CD14-positive monocyte (primary cell): ENCODE measurements around the gene ZNF341. TPM values are rescaled to one million over a fixed set of nuclear protein-coding genes. Genes with fewer than 3 reads are reported as not detected.
A peak's percentile ranks its signal among the peaks of the same experiment; 100 is the strongest.

Experiments used
- DNase-seq, 3 donors: peaks; one replicate each; pipeline ENCODE4 v3.0.0-alpha.2; 2011 to 2022
- H2AFZ ChIP-seq: 2 replicates; pipeline ENCODE4 v1.6.0; 2012; ENCODE audit warnings: mild to moderate bottlenecking, low read depth, low read length, inconsistent platforms; ENCODE audit not compliant: insufficient read depth, poor library complexity, severe bottlenecking
- H3K27ac ChIP-seq, 2 donors: 1 replicate in 1 of 2; 2 replicates in 1 of 2; pipeline ENCODE4 v1.5.1; 2012 to 2013; ENCODE audit warnings: low read length in 2 of 2, control low read depth in 1 of 2, inconsistent platforms in 1 of 2, low read depth in 1 of 2, mild to moderate bottlenecking in 1 of 2
- H3K27me3 ChIP-seq, 2 donors: one replicate each; pipeline versions ENCODE4 v1.6.0 to v1.6.1; 2011 to 2013; ENCODE audit warnings: low read length in 2 of 2; ENCODE audit not compliant: control insufficient read depth in 2 of 2, insufficient read depth in 2 of 2
- H3K36me3 ChIP-seq, 2 donors: replicated peaks in 1 of 2; 1 replicate in 1 of 2; 2 replicates in 1 of 2; pipeline versions ENCODE4 v1.5.1 to v1.6.1; 2012 to 2013; ENCODE audit warnings: low read length in 2 of 2, control low read depth in 1 of 2, inconsistent platforms in 1 of 2, mild to moderate bottlenecking in 1 of 2; ENCODE audit not compliant: insufficient read depth in 2 of 2, control insufficient read depth in 1 of 2
- H3K4me1 ChIP-seq, 2 donors: 1 replicate in 1 of 2; 2 replicates in 1 of 2; pipeline versions ENCODE4 v1.5.1 to v1.6.1; 2012 to 2013; ENCODE audit warnings: low read length in 2 of 2, control low read depth in 1 of 2, inconsistent platforms in 1 of 2, mild to moderate bottlenecking in 1 of 2, moderate library complexity in 1 of 2; ENCODE audit not compliant: insufficient read depth in 2 of 2, control insufficient read depth in 1 of 2
- H3K4me2 ChIP-seq: replicated peaks from 2 replicates; pipeline ENCODE3; 2012; ENCODE audit warnings: low read length, moderate library complexity, mild to moderate bottlenecking; ENCODE audit not compliant: poor library complexity, severe bottlenecking; ENCODE audit errors: extremely low read depth
- H3K4me3 ChIP-seq, 3 experiments: fragments of 200-600 bp in 1 of 3; sonication (generic) in 1 of 3; replicated peaks in 1 of 3; 1 replicate in 2 of 3; 2 replicates in 1 of 3; pipeline ENCODE4 v1.5.1; 2011 to 2013; ENCODE audit warnings: low read length in 3 of 3, mild to moderate bottlenecking in 3 of 3, control low read depth in 2 of 3, low read depth in 2 of 3, inconsistent platforms in 1 of 3, moderate library complexity in 1 of 3
- H3K79me2 ChIP-seq: 2 replicates; pipeline ENCODE4 v1.6.0; 2012; ENCODE audit warnings: mild to moderate bottlenecking, control low read depth, inconsistent platforms, low read length, moderate library complexity; ENCODE audit not compliant: insufficient read depth
- H3K9ac ChIP-seq: 2 replicates; pipeline ENCODE4 v1.6.0; 2017; ENCODE audit warnings: low read length, mild to moderate bottlenecking; ENCODE audit not compliant: insufficient read depth, poor library complexity, severe bottlenecking
- H3K9me3 ChIP-seq, 2 donors: replicated peaks in 1 of 2; 1 replicate in 1 of 2; 2 replicates in 1 of 2; pipeline versions ENCODE4 v1.5.1 to v1.6.1; 2012 to 2013; ENCODE audit warnings: low read length in 2 of 2, control low read depth in 1 of 2; ENCODE audit not compliant: control insufficient read depth in 1 of 2, insufficient read depth in 1 of 2
- H4K20me1 ChIP-seq: 2 replicates; pipeline ENCODE4 v1.6.0; 2012; ENCODE audit warnings: mild to moderate bottlenecking, low read length, control low read depth, moderate library complexity; ENCODE audit not compliant: insufficient read depth
- H3K27ac Mint-ChIP-seq, 7 donors: one replicate each; pipeline ENCODE4 v1.8.0; 2020; ENCODE audit warnings: mild to moderate bottlenecking in 7 of 7, mixed read lengths in 7 of 7, moderate library complexity in 6 of 7, inconsistent platforms in 2 of 7
- H3K27me3 Mint-ChIP-seq, 3 donors: one replicate each; pipeline ENCODE4 v1.8.0; 2021 to 2022; ENCODE audit warnings: low read depth in 3 of 3, mild to moderate bottlenecking in 3 of 3, mixed read lengths in 3 of 3, moderate library complexity in 3 of 3, inconsistent platforms in 1 of 3
- H3K36me3 Mint-ChIP-seq, 2 donors: one replicate each; pipeline ENCODE4 v1.8.0; 2020; ENCODE audit warnings: mixed read lengths in 2 of 2, inconsistent platforms in 1 of 2, mild to moderate bottlenecking in 1 of 2
- H3K4me1 Mint-ChIP-seq: one replicate; pipeline ENCODE4 v1.8.0; 2020; ENCODE audit warnings: mild to moderate bottlenecking, mixed read lengths
- H3K4me3 Mint-ChIP-seq, 2 donors: one replicate each; pipeline ENCODE4 v1.8.0; 2020; ENCODE audit warnings: mild to moderate bottlenecking in 2 of 2, mixed read lengths in 2 of 2, moderate library complexity in 1 of 2
- H3K9me3 Mint-ChIP-seq, 7 donors: one replicate each; pipeline ENCODE4 v1.8.0; 2020 to 2022; ENCODE audit warnings: mixed read lengths in 7 of 7, mild to moderate bottlenecking in 6 of 7, moderate library complexity in 6 of 7, inconsistent platforms in 2 of 7
- WGBS: methylation state at CpG from one replicate; pipeline ENCODE4 v1.1.5; 2013; ENCODE audit warnings: missing lambda C conversion rate; ENCODE audit not compliant: insufficient coverage; 5-methylcytosine and 5-hydroxymethylcytosine counted together
- intact Hi-C, 2 donors: fragments of 100-400 bp; cut with micrococcal nuclease; formaldehyde crosslinking; loops; one replicate each; pipeline versions ENCODE4 v1.15.0 to v1.15.1; 2023
- polyA plus RNA-seq, 3 donors: library from polyadenylated mRNA; depleted of rRNA in 1 of 3; unstranded in 2 of 3; stranded (reverse) in 1 of 3; fragments of 300-500 nt in 2 of 3; fragments of >200 nt in 1 of 3; fragmentation: Illumina TruSeq in 2 of 3; gene quantifications; 1 replicate in 2 of 3; 2 replicates in 1 of 3; pipeline ENCODE4 v1.2.3, GENCODE V29; 2012 to 2021
- TF ChIP-seq, protein P1 (sequence below): fragments of 200-600 bp; IDR thresholded peaks from one replicate; pipeline ENCODE4 v1.8.0; 2022; ENCODE audit warnings: antibody characterized with exemption, mild to moderate bottlenecking

The ZNF341 gene
- polyA plus RNA-seq, 3 donors, result 1.1 to 10.3 (median 2.3) TPM

DNA sequence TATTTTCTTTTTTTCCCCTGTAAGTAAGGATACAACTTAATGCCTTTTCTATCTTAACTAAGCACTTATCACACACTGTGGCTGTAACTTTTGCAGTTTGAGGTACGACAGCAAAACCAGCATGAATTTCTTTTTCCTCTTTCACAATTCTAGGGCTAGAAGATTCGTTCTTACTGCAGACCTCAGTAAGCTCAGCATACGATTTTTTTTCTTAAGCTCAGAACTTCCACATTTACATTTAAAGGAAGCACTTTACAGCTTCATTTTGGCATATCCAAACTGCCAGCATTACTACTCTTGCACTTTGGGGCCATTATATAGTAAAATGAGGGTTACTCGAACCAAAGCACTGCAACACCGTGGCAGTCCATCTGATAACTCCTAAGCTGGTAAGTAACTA is 78.5 kb downstream of the ZNF341 start:
- peaks cover 48% of the 10 kb centered on the region for H3K4me1 Mint-ChIP-seq
- Histone ChIP-seq H3K4me3 (peak overlapping the region in 1 of 3 experiments; percentile 90), H3K9ac (no peak overlapping the region), H3K27ac (peak overlapping the region in 1 of 2 donors; percentile 100), H3K9me3 (no peaks in the 10 kb centered on the region), H3K36me3 (peaks cover 3 to 10% of the 10 kb centered on the region in 2 donors), H4K20me1 (peaks cover 35% of the 10 kb centered on the region), H3K27me3 (no peaks in the 10 kb centered on the region), H3K79me2 (peaks cover 46% of the 10 kb centered on the region), H3K4me2 (peak overlapping the region; percentile 85), H2AFZ (no peak overlapping the region), H3K4me1 (peaks cover 52 to 56% of the 10 kb centered on the region in 2 donors)
- 10% methylated on average over 3 of the region's 5 CpGs for WGBS
- H3K27ac Mint-ChIP-seq, result peak overlapping the region; percentile 66 to 100 (median 88)
- peaks cover 0 to 2% (median 0%) of the 10 kb centered on the region in 7 donors for H3K9me3 Mint-ChIP-seq
- intact Hi-C loops, result loop anchor here in 1 of 2 donors (2.0 to 5.0 kb wide), 3 partner anchors 78 to 302 kb away; partner anchors contain the start of genes EIF2S2, RALY and ZNF341
- peaks cover 17 to 25% of the 10 kb centered on the region in 2 donors for H3K36me3 Mint-ChIP-seq
- H3K27me3 Mint-ChIP-seq, result peaks cover 0 to 2% (median 0%) of the 10 kb centered on the region in 3 donors
- TF ChIP-seq, protein P1, sequence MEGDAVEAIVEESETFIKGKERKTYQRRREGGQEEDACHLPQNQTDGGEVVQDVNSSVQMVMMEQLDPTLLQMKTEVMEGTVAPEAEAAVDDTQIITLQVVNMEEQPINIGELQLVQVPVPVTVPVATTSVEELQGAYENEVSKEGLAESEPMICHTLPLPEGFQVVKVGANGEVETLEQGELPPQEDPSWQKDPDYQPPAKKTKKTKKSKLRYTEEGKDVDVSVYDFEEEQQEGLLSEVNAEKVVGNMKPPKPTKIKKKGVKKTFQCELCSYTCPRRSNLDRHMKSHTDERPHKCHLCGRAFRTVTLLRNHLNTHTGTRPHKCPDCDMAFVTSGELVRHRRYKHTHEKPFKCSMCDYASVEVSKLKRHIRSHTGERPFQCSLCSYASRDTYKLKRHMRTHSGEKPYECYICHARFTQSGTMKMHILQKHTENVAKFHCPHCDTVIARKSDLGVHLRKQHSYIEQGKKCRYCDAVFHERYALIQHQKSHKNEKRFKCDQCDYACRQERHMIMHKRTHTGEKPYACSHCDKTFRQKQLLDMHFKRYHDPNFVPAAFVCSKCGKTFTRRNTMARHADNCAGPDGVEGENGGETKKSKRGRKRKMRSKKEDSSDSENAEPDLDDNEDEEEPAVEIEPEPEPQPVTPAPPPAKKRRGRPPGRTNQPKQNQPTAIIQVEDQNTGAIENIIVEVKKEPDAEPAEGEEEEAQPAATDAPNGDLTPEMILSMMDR, result no peak
- DNase-seq, result peak in 1 of 3 donors; percentile 20
- H3K4me3 Mint-ChIP-seq, result peak overlapping the region in 1 of 2 donors; percentile 71

DNA sequence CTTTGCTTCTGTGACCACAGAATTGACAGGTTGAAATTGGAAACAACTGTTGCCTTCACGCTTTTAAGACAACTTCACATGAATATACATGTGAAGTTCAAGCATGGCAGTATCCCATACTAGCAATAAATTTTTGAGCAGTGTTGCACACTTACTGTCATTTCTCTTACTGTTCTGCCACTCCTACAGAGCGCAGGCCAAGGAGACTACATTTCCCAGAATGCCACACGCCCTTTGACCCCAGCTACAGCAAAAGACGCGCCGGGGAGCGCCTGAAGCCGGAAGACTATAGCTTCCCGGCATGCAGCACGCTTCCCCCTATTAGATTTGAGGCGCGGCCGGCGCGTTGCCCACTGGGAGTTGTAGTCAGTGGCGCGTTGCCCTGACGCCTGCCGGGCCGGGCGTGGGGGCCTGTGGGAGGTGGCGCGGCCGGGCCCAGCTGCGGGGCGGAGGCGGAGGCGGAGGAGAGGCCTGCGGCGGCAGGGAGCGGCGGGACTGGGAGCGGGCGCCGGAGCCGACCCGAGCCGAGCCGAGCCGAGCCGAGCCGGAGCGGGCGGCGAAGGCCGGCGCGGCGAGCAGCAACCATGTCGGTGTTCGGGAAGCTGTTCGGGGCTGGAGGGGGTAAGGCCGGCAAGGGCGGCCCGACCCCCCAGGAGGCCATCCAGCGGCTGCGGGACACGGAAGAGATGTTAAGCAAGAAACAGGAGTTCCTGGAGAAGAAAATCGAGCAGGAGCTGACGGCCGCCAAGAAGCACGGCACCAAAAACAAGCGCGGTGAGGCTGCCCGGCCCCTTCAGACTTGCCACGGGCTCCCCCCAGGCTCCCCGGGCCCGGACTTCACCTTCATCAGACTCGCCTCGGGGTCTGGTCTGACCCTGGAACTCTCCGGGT is 79.3 kb downstream of the ZNF341 start, which contains the start of gene CHMP4B:
Gene CHMP4B, plus strand, starts transcription at position 464 of the 891 bp plus-strand sequence. Its CDS starts 121 bp downstream, at position 585.
- Histone ChIP-seq H3K4me3 (peak within 1 kb of the TSS; percentile 82 to 90 (median 90)), H3K79me2 (peaks cover 55% of the 10 kb centered on the region), H3K27ac (peak within 1 kb of the TSS; percentile 100), H3K9ac (peak within 1 kb of the TSS; percentile 99), H3K4me2 (peak within 1 kb of the TSS; percentile 85), H3K36me3 (peaks cover 10 to 19% of the 10 kb centered on the region in 2 donors), H3K4me1 (peaks cover 52 to 60% of the 10 kb centered on the region in 2 donors), H2AFZ (no peak within 1 kb of the TSS), H3K9me3 (no peaks in the 10 kb centered on the region), H4K20me1 (peaks cover 44% of the 10 kb centered on the region), H3K27me3 (no peaks in the 10 kb centered on the region)
- under 1% methylated on average over 63 of the region's 71 CpGs for WGBS
- DNase-seq, result peak; percentile 98 to 99 (median 98)
- H3K4me1 Mint-ChIP-seq, result peaks cover 57% of the 10 kb centered on the region
- peak within 1 kb of the TSS; percentile 100 for H3K27ac Mint-ChIP-seq
- peak within 1 kb of the TSS; percentile 96 to 98 for H3K4me3 Mint-ChIP-seq
- H3K27me3 Mint-ChIP-seq, result peaks cover 0 to 2% (median 0%) of the 10 kb centered on the region in 3 donors
- intact Hi-C loops, result loop anchor here in 1 of 2 donors (2.0 to 5.0 kb wide), 3 partner anchors 79 to 301 kb away; partner anchors contain the start of genes EIF2S2, RALY and ZNF341
- H3K36me3 Mint-ChIP-seq, result peaks cover 22 to 34% of the 10 kb centered on the region in 2 donors
- H3K9me3 Mint-ChIP-seq, result peaks cover 0 to 2% (median 0%) of the 10 kb centered on the region in 7 donors
- TF ChIP-seq, protein P1, result no peak
